GM21423 (cell line): Measurements from ENCODE around the gene L2HGDH.
"Not testable (repeated sequence)": the region's sequence is repeated elsewhere in the genome, so short reads cannot be mapped to it uniquely, and the experiment has no call there.

ENCODE experiments used
- ATAC-seq: cut with Tn5 transposase; IDR thresholded peaks from one replicate; pipeline ENCODE4 v1.9.1; 2021; ENCODE audit warnings: mild to moderate bottlenecking, moderate library complexity; ENCODE audit not compliant: unreplicated experiment

L2HGDH gene

DNA sequence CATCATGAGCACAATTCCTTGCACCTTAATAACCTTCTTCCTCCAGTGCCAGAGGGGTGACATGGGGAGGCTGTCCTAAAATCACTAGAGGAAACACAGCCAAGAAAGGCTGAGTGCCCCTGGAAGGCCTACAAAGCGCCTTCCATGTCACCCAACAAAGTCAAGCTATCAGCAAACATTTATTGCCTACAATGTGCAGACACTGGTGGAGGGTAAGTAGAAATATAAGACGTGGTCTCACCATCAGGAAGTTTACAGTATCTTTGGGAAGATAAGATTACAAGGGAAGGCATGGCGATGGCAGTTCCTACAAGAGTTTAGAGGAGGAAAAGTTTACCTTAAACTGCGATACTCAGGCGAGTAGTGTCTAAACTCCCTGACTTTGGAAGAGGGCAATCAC, 28.0 kb upstream of the L2HGDH start:
- ATAC-seq: no peak

DNA sequence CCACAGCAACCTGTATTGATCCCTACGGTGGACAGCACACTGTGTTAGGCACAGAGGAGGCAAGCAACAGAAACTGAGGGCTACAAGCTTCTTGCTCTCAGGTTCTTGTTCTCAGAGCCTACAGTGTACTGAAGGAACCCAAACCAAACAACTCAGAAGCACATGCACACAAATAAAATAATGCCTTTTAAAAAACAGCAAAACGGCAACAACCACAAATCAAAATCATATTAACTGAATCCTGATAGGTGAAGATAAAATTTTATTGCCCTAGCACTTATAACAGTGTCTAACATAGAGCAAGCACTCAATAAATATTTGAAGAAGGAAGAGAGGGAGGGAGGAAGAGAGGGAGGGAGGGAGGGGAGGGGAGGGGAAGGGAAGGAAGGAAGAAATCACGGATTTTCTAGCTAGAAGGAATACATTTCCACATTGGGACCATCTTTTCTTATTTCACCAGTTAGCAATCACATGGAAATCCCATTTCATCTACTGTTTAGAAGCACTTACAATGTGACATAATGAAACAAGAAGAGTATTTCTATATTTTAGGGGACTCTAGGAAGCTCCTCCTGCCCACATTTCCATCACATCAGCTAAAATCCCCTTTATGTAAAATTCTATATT, 27.3 kb upstream of the L2HGDH start:
- ATAC-seq: no peak

DNA sequence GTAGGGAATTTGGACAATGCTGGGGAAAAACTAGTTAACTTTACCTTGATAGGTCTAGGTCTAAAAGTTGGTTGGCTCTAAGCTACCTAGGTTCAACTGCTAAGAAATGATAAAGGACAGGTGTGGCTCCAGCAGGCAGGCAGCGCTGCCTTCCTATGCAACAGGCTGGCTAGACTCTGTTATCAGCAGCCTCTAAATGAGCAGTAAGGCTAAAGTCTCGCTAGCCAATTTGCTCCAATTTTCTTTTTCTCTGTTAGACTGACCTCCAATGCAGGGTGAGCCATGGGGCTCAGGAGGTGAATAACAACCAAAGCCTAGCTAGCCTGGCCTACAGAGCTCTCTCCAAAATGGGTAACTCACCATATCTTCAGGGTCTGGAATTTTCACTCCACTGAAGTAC, 26.6 kb upstream of the L2HGDH start:
- ATAC-seq: no peak

DNA sequence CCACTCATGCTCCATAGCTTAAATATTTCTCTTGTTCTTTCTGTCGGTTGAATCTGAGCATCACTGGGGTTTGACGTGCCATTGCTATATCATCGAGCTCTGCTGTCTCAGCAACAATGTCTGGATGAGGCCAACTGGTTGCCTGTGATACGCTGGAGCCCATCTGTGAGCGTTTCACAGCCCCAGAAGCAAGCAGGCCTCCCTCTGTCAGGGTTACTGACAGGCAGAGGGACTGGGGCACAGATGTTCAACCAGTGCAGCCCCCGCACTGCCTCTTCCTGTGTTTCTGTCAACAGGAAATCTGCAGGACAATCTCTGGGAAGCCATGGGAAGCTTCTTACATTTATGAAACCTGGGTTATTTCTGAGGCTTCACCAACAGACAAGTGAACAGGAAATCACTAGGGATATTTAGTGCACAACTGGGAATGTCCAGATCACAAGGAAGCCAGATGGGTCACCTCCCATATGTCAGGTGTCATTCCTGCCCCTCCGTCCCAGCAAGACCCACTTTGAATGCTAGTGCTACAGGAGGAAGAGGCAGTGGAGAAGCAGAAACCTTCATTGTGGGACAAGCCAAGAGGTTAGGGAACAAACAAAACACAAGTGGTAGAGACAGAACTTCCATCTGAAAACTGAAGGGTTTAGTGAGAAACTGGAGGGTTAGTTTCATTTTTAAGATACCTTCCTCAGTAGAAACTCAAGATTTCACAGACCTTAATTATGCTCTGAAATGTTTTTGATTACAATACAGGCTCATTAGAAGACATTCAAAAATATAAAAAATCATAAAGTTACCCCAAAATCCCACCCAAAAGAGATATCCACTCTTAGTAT, 24.2 kb upstream of the L2HGDH start:
- ATAC-seq: no peak

DNA sequence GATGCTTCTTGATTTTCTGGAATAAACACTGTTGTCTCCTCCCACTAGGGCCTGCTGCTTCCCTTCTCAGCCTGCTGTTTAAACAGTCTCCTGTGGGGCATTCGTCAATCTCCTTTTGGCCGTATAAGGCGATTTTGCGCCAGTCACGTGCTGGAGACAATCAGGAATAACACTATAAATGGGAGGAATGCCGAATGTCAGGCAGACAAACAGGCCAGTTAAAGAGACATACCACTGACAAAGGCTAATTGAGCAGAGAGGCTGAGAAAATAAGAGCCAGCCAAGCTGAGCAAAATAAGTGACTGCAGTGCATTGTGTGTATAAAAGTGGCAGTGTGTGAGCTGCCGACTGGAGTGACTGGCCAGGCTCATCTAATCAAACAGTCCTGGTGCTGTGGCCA, 23.4 kb upstream of the L2HGDH start:
- no peak for ATAC-seq

DNA sequence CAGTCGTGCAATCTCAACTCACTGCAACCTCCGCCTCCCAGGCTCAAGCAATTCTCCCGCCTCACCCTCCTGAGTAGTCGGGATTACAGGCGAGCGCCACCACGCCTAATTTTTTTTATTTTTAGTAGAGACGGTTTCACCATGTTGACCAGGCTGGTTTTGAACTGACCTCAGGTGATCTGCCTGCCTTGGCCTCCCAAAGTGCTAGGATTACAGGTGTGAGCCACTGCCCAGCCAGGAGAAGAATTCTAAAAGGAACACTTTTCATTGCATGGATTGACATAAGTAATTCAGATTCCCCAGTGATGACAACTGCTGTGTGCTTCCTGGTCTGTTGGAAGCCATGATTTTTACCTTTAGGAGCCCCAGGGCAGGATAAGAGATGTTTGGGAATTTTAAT, 22.2 kb upstream of the L2HGDH start:
- no peak for ATAC-seq

DNA sequence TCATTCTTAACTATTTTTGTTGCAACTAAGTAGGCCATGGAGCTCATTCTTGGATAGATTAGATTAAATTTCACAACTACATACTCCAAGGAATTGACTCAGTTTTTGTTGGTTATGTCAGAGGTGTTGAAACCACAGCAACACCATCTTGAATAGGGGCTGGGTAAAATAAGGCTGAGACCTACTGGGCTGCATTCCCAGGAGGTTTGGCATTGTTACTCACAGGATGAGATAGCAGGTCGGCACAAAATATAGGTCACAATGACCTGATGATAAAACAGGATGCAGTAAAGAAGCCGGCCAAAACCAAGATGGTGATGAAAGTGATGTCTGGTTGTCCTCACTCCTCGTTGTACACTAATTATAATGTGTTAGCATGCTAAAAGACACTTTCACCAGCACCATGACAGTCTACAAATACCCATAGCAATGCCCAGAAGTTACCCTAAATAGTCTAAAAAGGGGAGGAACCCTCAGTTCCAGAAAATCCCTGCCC, 21.0 kb upstream of the L2HGDH start:
- ATAC-seq: no peak

DNA sequence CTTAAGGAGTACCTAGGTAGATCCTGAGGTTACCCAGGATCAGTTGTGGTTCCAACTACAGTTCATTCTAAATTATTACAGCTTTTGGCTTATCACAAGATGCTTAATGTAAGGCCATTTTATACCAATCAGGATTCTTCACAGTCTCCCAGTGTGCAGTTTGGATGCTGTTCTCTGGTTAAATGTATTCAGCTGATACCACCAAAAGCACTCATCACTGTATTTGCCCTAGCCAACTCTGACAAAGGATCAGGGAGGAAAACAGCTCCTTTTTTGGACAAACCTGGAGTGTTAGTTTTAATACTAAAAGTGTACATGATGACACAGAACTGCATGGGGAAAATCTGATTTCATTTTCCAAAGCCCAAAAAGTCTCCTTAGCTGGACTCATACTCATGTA, 19.6 kb upstream of the L2HGDH start:
- no peak for ATAC-seq

DNA sequence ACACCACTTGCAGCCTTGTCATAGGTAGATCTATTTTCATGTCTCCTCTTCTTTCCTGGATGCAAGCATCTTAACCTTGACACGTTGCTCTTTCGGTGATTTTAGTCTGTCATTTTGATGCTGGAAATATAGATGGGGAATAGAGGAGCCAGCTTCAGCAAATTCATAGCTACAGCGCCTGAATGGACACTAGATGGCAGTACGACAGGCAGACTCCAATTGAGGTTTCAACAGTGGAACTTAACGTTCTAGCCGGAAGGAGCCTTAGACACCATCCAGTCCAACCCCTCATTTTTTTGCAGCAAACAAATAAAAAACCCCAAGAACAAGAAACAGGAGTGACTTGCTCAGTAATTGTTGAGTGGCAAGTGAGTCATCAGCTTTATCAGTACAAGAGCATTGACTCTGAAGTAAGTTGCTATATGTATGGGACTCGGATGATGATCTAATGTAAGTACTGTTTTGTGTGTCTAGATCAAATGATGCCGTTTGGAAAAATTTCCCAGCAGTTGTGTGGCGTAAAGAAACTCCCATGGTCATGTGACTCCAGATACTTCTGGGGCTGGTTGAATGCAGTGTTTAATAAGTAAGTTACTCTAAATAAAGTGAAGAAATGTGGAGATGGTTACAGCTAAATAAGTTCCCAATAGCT, 9.1 kb upstream of the L2HGDH start:
- peak; percentile 89 for ATAC-seq

DNA sequence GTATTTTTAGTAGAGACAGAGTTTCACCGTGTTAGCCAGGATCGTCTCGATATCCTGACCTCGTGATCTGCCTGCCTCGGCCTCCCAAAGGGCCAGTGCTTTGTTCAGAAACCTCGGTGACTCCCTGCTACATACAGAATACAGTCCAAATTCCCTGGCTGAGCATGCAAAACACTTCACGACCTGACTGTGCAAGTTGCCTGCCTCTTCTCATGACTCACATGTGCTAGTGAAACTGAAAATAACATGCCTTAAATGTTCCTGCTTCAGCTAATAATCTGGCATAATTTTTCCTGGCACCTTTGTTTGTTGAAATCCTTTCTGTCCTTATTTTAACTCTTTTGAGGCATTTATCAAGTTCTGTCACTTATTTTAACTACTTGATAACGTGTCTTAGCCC, 8.3 kb upstream of the L2HGDH start:
- ATAC-seq: no peak

DNA sequence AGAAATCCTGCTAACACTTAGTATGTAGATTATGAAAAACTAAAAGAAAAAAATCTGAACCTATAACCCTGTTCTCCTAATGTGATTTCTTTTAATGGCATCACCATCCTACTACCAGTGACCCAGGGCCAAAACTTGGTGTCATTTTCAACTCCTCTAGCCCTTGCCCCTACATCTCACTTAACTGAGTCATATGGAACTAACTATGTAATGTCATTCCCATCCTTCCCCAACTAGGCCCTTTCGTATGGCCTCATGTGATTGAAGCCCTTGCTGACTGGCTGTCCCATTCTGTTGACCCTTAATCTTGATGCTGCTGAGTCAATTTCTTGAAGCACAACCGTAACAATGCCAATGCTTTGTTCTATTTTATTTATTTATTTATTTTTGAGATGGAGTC, 7.7 kb upstream of the L2HGDH start:
- ATAC-seq: no peak

DNA sequence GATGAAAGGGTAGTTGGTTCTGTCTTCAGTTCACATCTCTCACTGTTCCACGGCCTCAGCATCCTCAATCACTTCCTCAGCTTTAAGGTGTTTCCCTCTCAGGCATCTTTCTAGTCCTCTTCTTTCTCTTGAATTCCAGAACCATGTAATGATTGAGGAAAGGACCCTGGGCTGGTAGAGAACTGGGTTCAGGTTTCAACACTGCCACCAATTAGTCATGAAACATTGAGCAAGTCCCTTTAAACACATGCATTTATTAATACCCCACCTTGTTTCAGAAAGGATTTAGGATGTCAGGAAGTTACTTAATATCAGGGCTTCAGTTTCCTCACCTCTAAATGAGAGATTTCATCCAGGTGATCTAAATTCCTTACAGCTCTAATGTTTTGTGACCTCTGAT, 7.3 kb upstream of the L2HGDH start:
- no peak for ATAC-seq

DNA sequence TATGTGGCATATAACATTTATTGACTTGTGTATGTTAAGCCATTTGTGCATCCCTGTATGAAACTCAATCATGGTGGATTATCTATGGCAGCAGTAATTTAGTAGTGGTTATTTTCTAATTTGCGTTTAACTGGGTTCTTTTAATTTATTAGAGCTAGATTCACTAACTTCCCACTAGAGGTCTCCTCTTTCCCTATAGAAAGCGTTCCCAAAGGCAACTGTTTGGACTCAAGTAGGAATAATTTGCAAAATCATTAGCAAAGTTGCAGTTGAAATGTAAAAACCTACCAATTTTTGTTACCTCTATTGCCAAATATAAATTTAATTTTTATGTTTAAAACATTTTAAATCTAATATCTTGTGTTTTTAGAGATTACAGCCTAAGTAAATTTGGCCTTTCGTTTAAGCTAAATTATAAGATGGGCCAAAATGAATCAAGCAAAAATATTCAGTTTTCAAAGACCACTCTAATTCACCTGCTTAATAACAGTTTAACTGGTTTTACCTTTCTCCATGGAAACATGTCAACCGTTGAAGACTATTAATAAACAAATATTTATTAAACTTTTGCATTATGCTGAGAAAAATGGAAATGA, 6.1 kb upstream of the L2HGDH start:
- ATAC-seq: no peak

DNA sequence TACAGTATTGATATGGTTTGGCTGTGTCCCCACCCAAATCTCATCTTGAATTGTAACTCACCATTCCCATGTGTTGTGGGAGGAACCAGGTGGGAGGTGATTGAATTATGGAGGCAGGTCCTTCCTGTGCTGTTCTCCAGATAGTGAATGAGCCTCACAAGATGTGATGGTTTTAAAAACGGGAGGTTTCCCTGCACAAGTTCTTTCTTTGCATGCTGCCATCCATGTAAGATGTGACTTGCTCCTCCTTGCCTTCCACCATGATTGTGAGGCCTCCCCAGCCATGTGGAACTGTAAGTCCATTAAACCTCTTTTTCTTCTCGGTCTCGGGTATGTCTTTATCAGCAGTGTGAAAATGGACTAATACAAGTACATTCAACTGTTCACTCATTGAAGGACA, 2.1 kb upstream of the L2HGDH start:
- ATAC-seq: not testable (repeated sequence)

DNA sequence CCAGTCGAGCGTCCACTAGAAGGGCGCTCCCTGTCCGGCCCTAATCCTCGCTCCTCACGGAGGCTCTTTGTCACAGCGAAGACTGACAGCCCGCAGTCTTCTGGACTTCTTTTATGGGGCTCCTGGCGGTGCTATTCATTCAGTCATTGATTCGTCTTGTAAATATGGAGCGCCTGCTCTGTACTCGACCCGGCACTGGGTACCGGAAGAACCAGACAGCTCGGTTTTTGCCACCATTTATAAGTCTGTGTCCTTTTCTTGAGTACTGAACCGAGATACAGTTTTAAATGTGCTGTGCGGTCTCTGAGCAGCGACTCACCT, 665 bp upstream of the L2HGDH start:
- peak; percentile 26 for ATAC-seq

DNA sequence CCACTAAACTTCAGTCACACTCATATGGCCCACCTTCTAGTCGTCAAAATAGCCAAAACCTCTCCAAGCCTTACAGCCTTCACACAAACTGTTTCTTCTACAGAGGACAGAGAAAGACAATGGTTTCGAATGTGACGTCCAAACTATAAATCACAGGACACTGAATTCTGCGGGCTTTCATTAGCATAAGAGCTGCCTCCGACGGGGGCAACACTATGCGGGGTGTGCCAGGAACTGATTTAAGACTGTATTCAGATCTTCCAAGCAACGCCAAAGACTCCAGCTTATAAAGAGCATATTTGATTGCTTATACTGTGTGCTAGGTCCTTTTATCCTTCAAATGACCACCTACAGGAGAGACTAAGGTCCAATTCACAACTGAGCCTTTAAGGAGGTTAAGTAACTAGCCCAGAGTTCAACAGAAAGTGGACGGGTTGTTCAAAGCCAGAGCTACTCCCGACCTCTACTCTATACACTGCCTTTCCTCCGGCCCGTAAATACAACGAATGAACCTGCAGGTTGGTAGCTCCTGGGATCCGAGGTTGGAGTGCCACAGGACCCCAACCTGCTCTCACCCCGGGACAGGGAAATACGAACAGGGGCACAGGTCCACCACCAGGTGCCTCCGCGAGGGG, 575 bp downstream of the L2HGDH start:
- no peak for ATAC-seq

DNA sequence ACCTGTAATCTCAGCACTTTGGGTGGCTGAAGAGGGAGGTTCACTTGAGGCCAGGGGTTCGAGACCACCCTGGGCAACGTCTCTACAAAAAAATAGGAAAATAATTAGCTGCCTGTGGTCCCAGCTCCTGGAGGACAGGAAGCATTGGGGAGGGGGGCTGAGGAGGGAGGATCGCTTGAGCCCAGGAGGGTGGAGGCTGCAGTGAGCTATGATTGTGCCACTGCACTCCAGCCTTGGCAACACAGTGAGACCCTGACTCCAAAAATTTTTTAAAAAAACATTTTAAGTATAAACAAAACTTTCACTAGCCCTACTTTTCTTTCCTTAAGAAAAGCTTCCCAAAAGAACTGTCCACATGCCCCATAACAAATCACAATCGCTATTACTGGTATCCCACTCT, 1.6 kb downstream of the L2HGDH start:
- ATAC-seq: no peak

DNA sequence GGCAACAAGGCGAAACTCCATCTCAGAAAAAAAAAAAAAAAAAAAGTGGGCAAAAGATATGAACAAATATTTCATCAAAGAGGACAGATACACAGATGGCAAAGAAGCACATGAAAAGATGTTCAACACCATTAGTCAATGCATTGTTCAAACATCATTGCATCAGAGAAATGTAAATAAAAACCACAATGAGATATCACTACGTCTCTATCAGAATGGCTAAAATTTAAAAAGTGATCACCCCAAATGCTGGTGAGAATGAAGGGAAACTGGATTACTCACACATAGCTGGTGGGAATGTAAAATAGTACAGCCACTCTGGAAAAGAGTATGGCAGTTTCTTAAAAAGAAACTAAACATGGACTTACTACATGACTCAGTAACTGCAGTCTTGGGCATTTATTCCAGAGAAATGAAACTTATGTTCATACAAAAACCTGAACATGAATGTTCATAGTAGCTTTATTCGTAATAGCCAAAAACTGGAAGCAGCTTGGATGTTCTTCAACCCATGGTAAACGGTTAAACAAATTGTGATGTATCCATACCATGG, 3.6 kb downstream of the L2HGDH start:
- no peak for ATAC-seq

DNA sequence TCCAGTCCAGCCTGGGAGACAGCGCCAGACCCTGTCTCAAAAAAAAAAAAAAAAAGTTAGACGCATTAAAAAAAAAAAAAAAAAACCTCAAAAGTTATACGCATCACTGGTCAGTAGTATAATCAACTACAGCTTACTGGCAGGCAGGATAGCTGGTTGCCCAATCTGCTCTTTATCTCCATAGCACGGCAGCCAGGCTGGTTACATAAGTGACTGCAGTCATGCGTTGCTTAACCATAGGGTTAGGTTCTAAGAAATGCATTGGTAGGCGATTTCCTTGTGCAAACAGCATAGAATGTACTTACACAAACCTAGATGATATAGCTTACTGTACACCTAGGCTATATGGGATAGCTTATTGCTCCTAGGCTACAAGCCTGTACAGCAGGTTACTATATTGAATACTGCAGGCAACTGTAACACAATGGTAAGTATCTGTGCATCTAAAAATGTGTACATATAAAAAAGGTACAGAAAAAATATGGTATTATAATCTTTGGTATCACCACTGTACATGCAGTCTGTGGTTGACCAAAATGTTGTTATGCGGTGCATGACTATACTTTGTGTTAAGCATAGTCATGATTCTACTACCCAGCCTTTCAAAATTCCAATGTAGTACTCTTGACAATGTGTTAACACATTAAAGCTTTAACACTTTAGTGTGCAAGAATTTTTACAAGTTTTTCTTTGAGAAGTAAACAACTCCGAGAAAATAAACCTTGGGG, 8.1 kb downstream of the L2HGDH start:
- ATAC-seq: no peak

DNA sequence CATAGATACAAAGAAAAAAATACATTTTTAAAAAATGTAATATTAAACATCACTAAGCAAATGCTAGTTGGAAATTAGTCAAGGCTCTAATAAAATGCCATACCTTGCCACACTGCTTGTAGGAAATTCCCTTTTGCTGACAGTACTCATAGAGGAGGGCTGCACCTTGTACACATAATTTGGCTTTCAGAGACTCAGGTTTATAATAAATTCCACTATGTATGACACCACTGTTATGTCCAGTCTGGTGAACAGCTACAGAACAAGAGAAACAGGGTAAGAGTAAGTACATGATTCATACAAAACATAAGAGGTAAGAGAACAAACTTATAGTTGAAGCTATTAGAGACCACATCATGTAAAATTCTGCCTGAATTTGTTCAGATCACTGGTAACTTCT, 10.1 kb downstream of the L2HGDH start:
- no peak for ATAC-seq
